Colon (tissue), 2 donors: Measurements from ENCODE around the gene REL.

ENCODE experiments used
- FAIRE-seq: peaks from 2 replicates; lab custom pipeline; 2012; peaks lifted over from hg19 to GRCh38; lab: Jason Lieb, UNC
- donor health status: control.
- donor health status: control.

REL gene

DNA sequence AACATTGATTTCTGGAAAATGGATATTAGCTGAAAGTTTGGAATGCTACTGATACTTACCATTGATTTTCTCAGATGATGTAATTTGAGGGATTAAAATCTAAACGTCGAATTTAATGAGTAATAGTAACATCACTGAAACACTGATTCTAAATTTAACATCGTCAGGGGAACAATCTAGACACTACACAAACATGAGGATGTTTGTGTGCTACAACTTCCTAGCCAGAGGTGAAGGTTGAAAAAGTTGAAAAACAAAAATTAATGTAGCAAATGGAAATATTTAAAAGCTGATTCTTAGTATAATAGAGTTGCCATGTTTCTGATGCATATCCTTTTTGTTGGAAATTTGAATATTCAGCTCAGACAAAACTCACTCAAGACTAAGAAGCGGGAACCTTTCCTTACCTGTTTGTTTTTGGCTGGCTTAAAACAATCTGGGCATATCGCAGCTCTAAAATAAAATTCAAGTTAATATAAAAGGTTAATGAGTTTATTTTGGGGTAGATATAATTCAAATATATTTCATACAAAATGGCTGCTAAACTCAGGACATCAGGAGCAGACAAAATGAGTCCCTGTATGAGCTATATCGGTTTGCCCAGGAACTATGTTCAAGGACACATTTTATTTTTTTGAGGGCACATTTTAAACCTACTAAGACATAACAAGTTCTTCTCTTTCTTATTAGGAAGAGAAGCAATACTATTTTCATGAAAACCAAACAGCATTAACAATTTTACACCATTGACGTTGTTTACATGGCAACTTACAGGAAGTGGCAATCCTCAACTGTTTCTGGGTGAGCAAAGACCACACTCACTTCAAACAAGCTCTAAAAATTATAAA lies 83.5 kb downstream of the REL start:
- FAIRE-seq: no peak

DNA sequence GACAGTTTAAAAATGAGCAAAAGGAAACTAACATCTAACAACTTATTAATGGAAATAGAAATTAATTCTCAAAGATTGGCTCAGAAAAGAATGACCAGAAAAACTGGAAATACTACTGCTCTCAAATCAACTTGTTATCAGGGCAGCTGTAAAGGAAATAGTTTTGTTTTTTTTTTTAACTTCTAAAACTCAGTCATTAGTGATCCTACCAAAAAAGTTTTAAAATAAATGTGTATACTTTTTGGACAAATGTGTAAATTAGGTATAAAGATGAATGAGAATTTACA lies 84.1 kb downstream of the REL start:
- FAIRE-seq: no peak

DNA sequence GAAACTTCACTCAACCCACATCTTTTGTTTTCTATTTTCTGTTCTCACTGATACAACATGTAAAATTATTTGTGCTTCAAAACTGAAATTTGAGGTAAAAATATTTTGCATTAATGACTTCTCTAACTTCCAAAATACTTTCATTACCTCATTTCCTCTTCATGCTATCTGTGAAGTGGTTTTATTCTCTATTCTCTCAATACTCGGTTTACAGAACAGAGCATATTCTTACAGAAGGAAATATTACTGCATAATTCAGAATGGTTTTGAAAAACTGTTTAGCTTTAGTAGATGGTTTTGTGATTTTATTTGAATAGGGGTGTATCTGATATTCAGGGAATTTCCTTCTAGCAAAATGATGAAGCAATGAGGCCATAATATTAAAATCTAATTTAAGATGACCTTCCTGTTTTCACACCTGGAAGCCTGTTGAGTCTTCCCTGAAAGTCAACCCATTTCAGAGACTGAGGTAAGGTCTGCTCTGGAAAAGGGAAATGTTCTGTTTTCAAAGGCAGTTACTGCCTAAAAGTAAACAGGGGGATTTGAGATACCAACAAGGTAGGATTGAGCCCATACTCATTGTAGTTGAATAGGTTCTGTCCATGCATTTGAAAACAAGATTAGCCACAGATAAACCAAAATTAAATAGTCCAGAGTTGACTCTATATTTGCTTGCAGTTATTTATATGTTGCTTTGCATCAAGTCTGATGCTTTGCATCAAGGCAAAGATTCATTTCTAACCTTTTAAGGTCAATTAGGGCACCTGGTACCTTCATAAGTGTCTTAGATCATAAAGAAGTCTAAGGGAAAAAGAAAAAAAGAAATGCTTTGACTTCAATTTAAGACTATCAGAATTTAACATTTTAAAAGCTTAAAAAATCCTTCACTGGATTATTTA lies 85.4 kb downstream of the REL start:
- FAIRE-seq: peak; percentile 33

DNA sequence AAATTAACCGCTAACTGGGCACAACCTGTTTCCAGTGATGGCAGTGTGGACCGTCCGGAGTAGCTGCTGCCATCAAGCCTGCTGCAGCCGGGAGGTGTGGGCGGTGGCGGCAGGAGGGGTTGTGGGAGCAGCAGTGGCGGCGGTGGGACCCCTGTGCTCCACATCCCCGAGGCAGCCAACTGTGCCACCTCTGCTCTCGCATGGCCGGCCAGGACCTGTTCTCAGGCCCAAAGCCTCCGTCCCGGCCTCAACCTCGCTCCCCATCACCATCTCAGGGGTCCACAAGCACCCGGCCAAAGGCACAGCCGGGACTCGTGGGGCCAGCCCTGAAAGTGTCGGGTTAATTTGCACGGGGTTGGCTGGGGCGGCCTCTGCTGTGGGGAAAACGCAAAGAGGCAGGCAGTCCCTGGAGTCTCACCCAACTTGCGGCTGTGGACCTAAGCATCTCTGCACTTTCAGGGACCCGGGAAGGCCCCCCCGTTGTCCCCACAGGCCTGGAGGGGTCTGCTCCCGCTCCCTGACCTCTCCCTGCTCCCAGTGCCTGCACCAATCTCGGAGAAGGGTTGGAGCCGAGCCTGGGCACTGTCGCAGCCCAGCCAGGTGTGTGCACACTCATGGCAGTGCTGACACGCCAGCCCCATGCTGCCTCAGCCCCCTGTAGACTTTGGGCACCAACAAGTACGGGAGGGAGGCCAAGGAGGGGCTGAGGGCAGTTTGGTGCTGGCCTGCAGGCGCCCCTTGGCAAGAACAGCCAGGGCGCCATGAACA lies 91.7 kb downstream of the REL start:
- no peak for FAIRE-seq

DNA sequence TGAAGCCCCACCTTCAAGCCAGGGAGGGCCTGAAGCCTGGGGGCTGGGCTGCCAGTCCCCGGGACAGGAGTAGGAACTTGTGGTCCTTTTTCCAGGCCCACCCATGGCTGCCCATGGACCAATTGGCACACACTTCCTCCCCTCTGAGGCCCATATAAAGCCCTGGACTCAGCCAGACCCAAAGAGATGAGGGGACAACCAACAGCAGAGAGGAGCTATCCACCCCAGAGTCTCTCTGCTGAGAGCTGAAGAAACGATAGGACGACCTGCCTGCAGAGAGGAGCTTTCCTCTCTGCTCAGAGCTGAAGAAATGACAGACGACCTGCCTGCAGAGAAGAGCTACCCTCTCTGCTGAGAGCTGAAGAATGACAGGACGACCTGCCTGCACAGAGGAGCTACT lies 92.3 kb downstream of the REL start:
- no peak for FAIRE-seq

DNA sequence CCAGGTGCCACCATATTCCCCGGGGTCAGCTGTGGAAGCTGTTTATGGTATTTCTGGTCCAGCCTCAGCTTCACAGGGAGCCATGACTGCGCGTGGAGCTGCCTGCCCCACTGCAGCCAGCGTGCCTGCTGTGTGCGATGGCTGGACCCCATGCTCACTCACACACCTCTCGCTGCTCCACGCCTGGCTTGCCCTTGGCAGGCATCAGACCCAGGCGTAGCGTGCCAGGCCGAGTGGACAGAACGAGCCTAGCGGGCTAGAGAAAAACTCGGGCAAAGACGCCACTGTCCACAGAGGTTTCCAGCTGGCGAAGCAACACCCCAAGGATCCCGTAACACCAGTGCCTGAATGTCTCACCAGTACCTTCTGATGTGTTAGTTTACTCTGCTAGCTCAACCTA lies 93.3 kb downstream of the REL start:
- FAIRE-seq: no peak
